ENCODE measurements around the gene BNC2. TPM values are rescaled to one million over a fixed set of nuclear protein-coding genes. Genes with fewer than 3 reads are reported as not detected.

The BNC2 gene
- total RNA-seq, 2 experiments from 2014 or later: not detected

DNA sequence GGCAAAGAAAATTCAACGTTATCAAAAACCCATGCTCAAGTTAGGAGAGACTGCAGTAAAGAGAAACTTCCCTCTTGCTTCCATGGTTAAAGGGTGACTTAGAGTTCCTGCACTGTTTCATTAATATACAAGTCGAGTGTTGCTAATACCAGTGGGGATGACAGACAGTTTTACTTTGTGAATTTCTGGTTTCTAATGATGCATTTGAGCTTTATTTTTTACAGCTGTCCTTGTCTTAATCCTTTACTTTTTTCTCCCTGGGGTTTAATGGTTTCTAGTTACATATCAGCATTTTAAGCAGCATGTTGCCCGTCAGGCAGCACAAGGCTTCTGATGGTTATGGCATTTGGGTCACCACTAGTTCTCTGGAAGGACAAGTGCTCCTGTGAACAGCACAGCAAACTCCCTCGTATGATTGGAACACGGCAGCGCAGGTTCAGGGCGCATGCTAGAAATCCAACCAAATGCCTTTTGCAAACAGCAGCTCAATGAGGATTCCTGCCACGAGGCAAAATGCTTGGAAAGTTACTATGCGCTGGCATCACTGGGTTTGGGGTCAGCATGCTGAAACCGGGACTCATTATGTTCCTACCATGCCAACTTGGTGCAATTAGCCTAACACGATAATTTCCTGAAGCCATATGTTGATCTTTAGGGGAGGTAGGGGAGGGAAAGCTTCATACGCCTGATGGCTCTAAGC is 463.8 kb downstream of the BNC2 start:
- Mint-ChIP-seq H3K4me1 (ENCODE audit: low read depth) (no peaks in the 10 kb centered on the region), H3K36me3 (ENCODE audit: low read depth) (no peaks in the 10 kb centered on the region), H3K27me3 (ENCODE audit: low read depth) (no peaks in the 10 kb centered on the region), H3K9me3 (ENCODE audit: insufficient read depth) (no peaks in the 10 kb centered on the region), H3K27ac (no peak overlapping the region), H3K4me3 (no peak overlapping the region)
- no peak for DNase-seq
- ATAC-seq: no peak
- ChIA-PET POLR2A (no interaction called here), CTCF (no interaction called here)

DNA sequence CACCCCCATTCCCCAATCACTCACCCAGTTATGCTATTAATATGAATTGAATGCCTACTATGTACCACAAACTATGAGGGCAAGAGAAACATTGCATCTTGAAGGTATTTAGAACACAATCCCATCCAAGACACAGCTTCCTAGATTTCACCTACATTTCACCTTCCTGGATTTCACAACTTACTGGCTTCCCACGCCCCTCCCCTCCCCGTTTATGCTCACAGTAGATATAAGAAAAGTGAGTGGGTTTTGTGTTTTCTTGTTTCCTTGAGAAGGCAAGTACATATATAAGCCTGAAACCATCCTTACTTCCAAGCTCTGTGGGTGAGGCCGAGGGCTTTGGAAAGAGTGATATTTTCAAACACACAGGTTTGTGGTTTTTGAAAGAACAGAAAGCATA is 465.0 kb downstream of the BNC2 start:
- Mint-ChIP-seq H3K27me3 (ENCODE audit: low read depth) (no peaks in the 10 kb centered on the region), H3K4me3 (no peak overlapping the region), H3K9me3 (ENCODE audit: insufficient read depth) (no peaks in the 10 kb centered on the region), H3K36me3 (ENCODE audit: low read depth) (no peaks in the 10 kb centered on the region), H3K4me1 (ENCODE audit: low read depth) (no peaks in the 10 kb centered on the region), H3K27ac (no peak overlapping the region)
- CTCF ChIA-PET: no interaction called here
- ATAC-seq (no peak), DNase-seq (no peak)
- POLR2A ChIA-PET: no interaction called here

- H3K9me3 Mint-ChIP-seq (ENCODE audit: insufficient read depth): no peaks in the 10 kb centered on the region
- DNase-seq (no peak), ATAC-seq (no peak)
- no peaks in the 10 kb centered on the region for H3K27me3 Mint-ChIP-seq (ENCODE audit: low read depth)
- H3K36me3 Mint-ChIP-seq (ENCODE audit: low read depth): no peaks in the 10 kb centered on the region
- ChIA-PET POLR2A (no interaction called here), CTCF (no interaction called here)
- H3K4me1 Mint-ChIP-seq (ENCODE audit: low read depth): no peaks in the 10 kb centered on the region
- H3K27ac Mint-ChIP-seq: no peak overlapping the region
- H3K4me3 Mint-ChIP-seq: no peak overlapping the region
These were observed 468.8 kb downstream of the BNC2 start for GRCh38 chr9:16401701-16402100.

- no peak overlapping the region for H3K4me3 Mint-ChIP-seq
- ATAC-seq: no peak
- no peaks in the 10 kb centered on the region for H3K9me3 Mint-ChIP-seq (ENCODE audit: insufficient read depth)
- no peaks in the 10 kb centered on the region for H3K4me1 Mint-ChIP-seq (ENCODE audit: low read depth)
- H3K27me3 Mint-ChIP-seq (ENCODE audit: low read depth): no peaks in the 10 kb centered on the region
- H3K36me3 Mint-ChIP-seq (ENCODE audit: low read depth): no peaks in the 10 kb centered on the region
- ChIA-PET POLR2A (no interaction called here), CTCF (no interaction called here)
- DNase-seq: no peak
- no peak overlapping the region for H3K27ac Mint-ChIP-seq
These were observed 471.8 kb downstream of the BNC2 start for GRCh38 chr9:16398691-16399090.

- ATAC-seq: no peak
- ChIA-PET CTCF (no interaction called here), POLR2A (no interaction called here)
- H3K9me3 Mint-ChIP-seq (ENCODE audit: insufficient read depth): no peaks in the 10 kb centered on the region
- DNase-seq: no peak
- no peak overlapping the region for H3K27ac Mint-ChIP-seq
- H3K27me3 Mint-ChIP-seq (ENCODE audit: low read depth): no peaks in the 10 kb centered on the region
- no peaks in the 10 kb centered on the region for H3K36me3 Mint-ChIP-seq (ENCODE audit: low read depth)
- no peaks in the 10 kb centered on the region for H3K4me1 Mint-ChIP-seq (ENCODE audit: low read depth)
- no peak overlapping the region for H3K4me3 Mint-ChIP-seq
These were observed 474.1 kb downstream of the BNC2 start for GRCh38 chr9:16396389-16396788.

DNA sequence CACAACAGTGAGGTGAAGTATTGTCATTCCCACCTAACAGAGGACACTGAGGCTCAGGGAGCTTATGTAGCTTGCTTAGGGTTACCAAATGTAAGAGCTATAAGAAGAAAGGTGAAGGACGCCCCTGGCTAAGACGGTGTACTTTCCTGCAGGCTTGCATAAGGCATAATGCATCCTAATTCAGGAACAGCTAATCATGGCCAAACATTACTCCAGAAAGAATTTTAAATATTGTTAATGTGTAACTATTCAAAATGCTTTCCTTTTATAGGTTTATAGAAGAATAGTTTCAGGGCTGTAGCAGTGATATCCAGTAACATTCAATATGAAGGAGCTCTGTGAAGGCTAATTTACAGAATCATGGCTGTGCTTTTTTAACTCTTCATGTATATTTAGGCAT is 479.1 kb downstream of the BNC2 start:
- ChIA-PET CTCF (no interaction called here), POLR2A (no interaction called here)
- no peak overlapping the region for H3K4me3 Mint-ChIP-seq
- no peaks in the 10 kb centered on the region for H3K27me3 Mint-ChIP-seq (ENCODE audit: low read depth)
- no peak for DNase-seq
- no peaks in the 10 kb centered on the region for H3K4me1 Mint-ChIP-seq (ENCODE audit: low read depth)
- H3K27ac Mint-ChIP-seq: no peak overlapping the region
- ATAC-seq: no peak
- H3K36me3 Mint-ChIP-seq (ENCODE audit: low read depth): no peaks in the 10 kb centered on the region
- H3K9me3 Mint-ChIP-seq (ENCODE audit: insufficient read depth): peaks cover 6% of the 10 kb centered on the region

DNA sequence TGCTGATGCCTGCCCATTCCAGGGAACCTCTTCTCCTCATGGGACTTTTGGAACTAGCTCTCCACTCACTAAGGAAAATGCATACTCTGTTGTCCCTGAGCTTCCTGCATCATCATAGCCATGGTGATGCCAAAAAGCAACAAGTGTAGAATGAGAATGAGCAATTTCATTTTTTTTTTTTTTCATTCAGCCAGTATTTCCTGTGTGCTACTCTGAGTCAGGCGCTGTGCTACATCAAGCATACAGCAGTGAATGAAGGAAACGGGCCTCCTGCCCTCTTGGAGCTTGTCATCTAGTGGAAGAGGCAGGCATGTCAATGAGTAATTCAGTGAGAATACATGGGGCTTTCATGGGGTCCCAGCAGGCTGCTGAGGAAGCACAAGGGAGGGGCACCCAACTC is 483.1 kb downstream of the BNC2 start:
- H3K27me3 Mint-ChIP-seq (ENCODE audit: low read depth): no peaks in the 10 kb centered on the region
- peaks cover 17% of the 10 kb centered on the region for H3K9me3 Mint-ChIP-seq (ENCODE audit: insufficient read depth)
- H3K4me3 Mint-ChIP-seq: no peak overlapping the region
- no peak overlapping the region for H3K27ac Mint-ChIP-seq
- DNase-seq (no peak), ATAC-seq (no peak)
- H3K4me1 Mint-ChIP-seq (ENCODE audit: low read depth): no peaks in the 10 kb centered on the region
- no peaks in the 10 kb centered on the region for H3K36me3 Mint-ChIP-seq (ENCODE audit: low read depth)
- POLR2A ChIA-PET: no interaction called here
- CTCF ChIA-PET: no interaction called here

DNA sequence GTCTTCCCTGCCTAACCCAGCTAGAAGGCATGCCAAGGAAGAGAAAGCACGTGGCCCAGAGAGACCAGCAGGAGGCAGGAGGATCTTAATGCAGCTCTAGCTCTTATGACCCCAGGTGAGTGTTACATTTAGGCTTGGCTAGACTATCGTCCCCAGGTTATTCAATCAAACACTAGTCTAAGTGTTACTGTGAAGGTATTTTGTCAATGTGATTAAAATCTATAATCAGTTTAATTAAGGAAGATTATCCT is 483.7 kb downstream of the BNC2 start:
- ChIA-PET CTCF (no interaction called here), POLR2A (no interaction called here)
- H3K9me3 Mint-ChIP-seq (ENCODE audit: insufficient read depth): peaks cover 17% of the 10 kb centered on the region
- no peak overlapping the region for H3K27ac Mint-ChIP-seq
- H3K4me1 Mint-ChIP-seq (ENCODE audit: low read depth): no peaks in the 10 kb centered on the region
- no peak overlapping the region for H3K4me3 Mint-ChIP-seq
- no peaks in the 10 kb centered on the region for H3K27me3 Mint-ChIP-seq (ENCODE audit: low read depth)
- ATAC-seq (no peak), DNase-seq (no peak)
- H3K36me3 Mint-ChIP-seq (ENCODE audit: low read depth): no peaks in the 10 kb centered on the region

DNA sequence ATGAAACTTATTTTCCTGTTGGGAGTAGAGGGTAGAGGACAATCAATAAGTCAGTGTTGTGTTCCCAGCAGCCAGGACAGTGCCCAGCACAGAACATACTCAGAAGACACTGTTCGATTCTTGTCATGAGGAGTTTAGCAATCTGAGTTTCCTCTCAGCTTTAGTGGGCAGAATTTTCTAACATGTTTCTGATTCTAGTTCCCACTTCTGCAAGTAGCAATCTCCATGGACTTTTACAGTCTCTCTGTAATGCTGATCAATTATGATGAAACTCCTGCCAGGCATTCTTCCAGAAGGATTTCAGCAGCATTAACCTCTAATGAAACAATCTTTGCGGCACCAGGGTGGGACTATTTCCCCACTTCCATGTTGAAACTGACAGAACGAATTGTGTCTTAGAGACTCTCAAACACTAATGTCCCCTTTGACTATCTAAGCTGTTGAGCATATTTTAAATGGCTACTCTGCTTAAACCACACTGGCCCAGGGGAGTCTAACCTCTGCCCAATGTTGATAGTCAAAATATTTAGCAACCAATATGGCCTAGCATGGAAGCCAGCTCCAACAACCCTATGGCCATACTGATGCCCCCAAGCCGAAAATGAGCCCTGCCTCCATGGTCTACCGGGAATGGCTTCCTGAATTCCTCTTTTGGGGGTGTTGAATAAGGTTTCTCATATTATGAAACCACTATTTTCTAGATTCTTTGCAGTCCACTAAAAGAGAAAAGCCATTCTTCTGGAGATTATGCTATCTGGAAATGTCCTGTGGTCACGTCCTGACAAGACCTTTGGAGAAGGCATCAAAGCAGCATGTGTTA is 484.3 kb downstream of the BNC2 start:
- Mint-ChIP-seq H3K4me1 (ENCODE audit: low read depth) (no peaks in the 10 kb centered on the region), H3K9me3 (ENCODE audit: insufficient read depth) (peaks cover 17% of the 10 kb centered on the region), H3K36me3 (ENCODE audit: low read depth) (no peaks in the 10 kb centered on the region), H3K27me3 (ENCODE audit: low read depth) (no peaks in the 10 kb centered on the region), H3K4me3 (no peak overlapping the region), H3K27ac (no peak overlapping the region)
- ChIA-PET CTCF (no interaction called here), POLR2A (no interaction called here)
- DNase-seq (no peak), ATAC-seq (no peak)

DNA sequence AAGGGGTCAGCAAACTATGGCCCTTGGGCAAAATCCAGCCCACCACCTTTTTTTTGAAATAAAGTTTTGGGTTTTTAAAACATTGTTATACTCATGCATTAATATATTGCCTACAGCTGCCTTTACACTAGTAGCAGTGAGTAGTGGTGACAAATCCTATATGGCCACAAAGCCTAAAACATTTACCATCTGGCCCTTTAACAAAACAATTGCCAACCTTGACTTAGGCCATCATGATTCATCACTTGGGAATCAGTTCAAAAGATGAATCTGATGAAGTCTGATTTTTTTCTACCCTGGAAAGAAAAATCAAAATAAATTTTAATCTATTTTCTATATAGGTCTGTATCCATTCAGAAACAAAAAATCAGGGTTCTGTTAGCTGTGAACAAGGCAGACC is 484.9 kb downstream of the BNC2 start:
- ChIA-PET CTCF (no interaction called here), POLR2A (no interaction called here)
- Mint-ChIP-seq H3K27ac (no peak overlapping the region), H3K9me3 (ENCODE audit: insufficient read depth) (peaks cover 17% of the 10 kb centered on the region), H3K36me3 (ENCODE audit: low read depth) (no peaks in the 10 kb centered on the region), H3K4me3 (no peak overlapping the region), H3K27me3 (ENCODE audit: low read depth) (no peaks in the 10 kb centered on the region), H3K4me1 (ENCODE audit: low read depth) (no peaks in the 10 kb centered on the region)
- no peak for ATAC-seq
- no peak for DNase-seq

- Mint-ChIP-seq H3K36me3 (ENCODE audit: low read depth) (no peaks in the 10 kb centered on the region), H3K9me3 (ENCODE audit: insufficient read depth) (peaks cover 11% of the 10 kb centered on the region), H3K4me1 (ENCODE audit: low read depth) (no peaks in the 10 kb centered on the region), H3K4me3 (no peak overlapping the region), H3K27me3 (ENCODE audit: low read depth) (no peaks in the 10 kb centered on the region), H3K27ac (no peak overlapping the region)
- ChIA-PET CTCF (no interaction called here), POLR2A (no interaction called here)
- DNase-seq (no peak), ATAC-seq (no peak)
These were observed 485.5 kb downstream of the BNC2 start for GRCh38 chr9:16384993-16385392.

- POLR2A ChIA-PET: no interaction called here
- Mint-ChIP-seq H3K27me3 (ENCODE audit: low read depth) (no peaks in the 10 kb centered on the region), H3K36me3 (ENCODE audit: low read depth) (no peaks in the 10 kb centered on the region), H3K4me1 (ENCODE audit: low read depth) (no peaks in the 10 kb centered on the region), H3K9me3 (ENCODE audit: insufficient read depth) (no peaks in the 10 kb centered on the region), H3K4me3 (no peak overlapping the region), H3K27ac (no peak overlapping the region)
- DNase-seq (no peak), ATAC-seq (no peak)
- CTCF ChIA-PET: no interaction called here
These were observed 493.2 kb downstream of the BNC2 start for GRCh38 chr9:16377311-16377710.

- no peak overlapping the region for H3K27ac Mint-ChIP-seq
- no peaks in the 10 kb centered on the region for H3K36me3 Mint-ChIP-seq (ENCODE audit: low read depth)
- ChIA-PET CTCF (no interaction called here), POLR2A (no interaction called here)
- DNase-seq: no peak
- H3K9me3 Mint-ChIP-seq (ENCODE audit: insufficient read depth): no peaks in the 10 kb centered on the region
- no peak overlapping the region for H3K4me3 Mint-ChIP-seq
- no peak for ATAC-seq
- no peaks in the 10 kb centered on the region for H3K4me1 Mint-ChIP-seq (ENCODE audit: low read depth)
- H3K27me3 Mint-ChIP-seq (ENCODE audit: low read depth): no peaks in the 10 kb centered on the region
These were observed 499.2 kb downstream of the BNC2 start for GRCh38 chr9:16371306-16371705.

Data from activated CD8-positive, alpha-beta T cell treated with anti-CD3 and anti-CD28 coated beads, Interleukin-2, amount 10 ng/mL, durations not matched to agents 7 days and 5 days (primary cell).